B cell (primary cell): ENCODE measurements around the gene CFAP74. TPM values are rescaled to one million over a fixed set of nuclear protein-coding genes. Genes with fewer than 3 reads are reported as not detected.

Experiments
- ATAC-seq: fragments of 200-7000 bp; cut with Tn5 transposase; one replicate; pipeline ENCODE4 v1.10.0; 2021; ENCODE audit warnings: low read depth, mild to moderate bottlenecking, moderate number of reproducible peaks, moderate library complexity
- CTCF ChIA-PET: fragments of 350-600 bp; sonication (Branson Sonifier 250); formaldehyde crosslinking; loops from one replicate; lab custom pipeline; 2021; ENCODE audit warnings: antibody characterized with exemption, inconsistent platforms; lab: Charles Lee
- POLR2A ChIA-PET: fragments of 350-600 bp; sonication (Branson Sonifier 250); formaldehyde crosslinking; loops from one replicate; lab custom pipeline; 2021; ENCODE audit warnings: antibody characterized with exemption; lab: Charles Lee
- DNase-seq: peaks from one replicate; pipeline ENCODE4 v3.0.0; 2013
- H2AFZ ChIP-seq: 2 replicates; pipeline ENCODE4 v1.6.1; 2012; ENCODE audit warnings: mild to moderate bottlenecking, low read depth, low read length; ENCODE audit not compliant: insufficient read depth, poor library complexity, severe bottlenecking
- H3K27ac ChIP-seq, 2 donors: 1 replicate in 1 of 2; 2 replicates in 1 of 2; pipeline ENCODE4 v1.5.1; 2012 to 2013; ENCODE audit warnings: low read length in 2 of 2, mild to moderate bottlenecking in 2 of 2, moderate library complexity in 1 of 2
- H3K27me3 ChIP-seq, 4 experiments: fragments of 200-600 bp in 1 of 4; sonication (generic) in 1 of 4; replicated peaks in 1 of 4; 1 replicate in 2 of 4; 2 replicates in 2 of 4; pipeline versions ENCODE4 v1.6.1 to v1.7.0; 2013 to 2016; ENCODE audit warnings: low read length in 3 of 4, mild to moderate bottlenecking in 2 of 4, mixed read lengths in 1 of 4, moderate library complexity in 1 of 4; ENCODE audit not compliant: insufficient read depth in 4 of 4, control insufficient read depth in 3 of 4; ENCODE audit errors: control extremely low read depth in 1 of 4
- H3K36me3 ChIP-seq, 2 experiments: replicated peaks in 1 of 2; 1 replicate in 1 of 2; 2 replicates in 1 of 2; pipeline versions ENCODE4 v1.6.1 to v1.7.1; 2013; ENCODE audit warnings: low read length in 1 of 2; ENCODE audit not compliant: insufficient read depth in 2 of 2, control insufficient read depth in 1 of 2; ENCODE audit errors: control extremely low read depth in 1 of 2, extremely low read depth in 1 of 2
- H3K4me1 ChIP-seq, 2 donors: fragments of 200-600 bp in 1 of 2; sonication (generic) in 1 of 2; 1 replicate in 1 of 2; 2 replicates in 1 of 2; pipeline versions ENCODE4 v1.5.1 to v1.6.1; 2013 to 2017; ENCODE audit warnings: low read length in 2 of 2; ENCODE audit not compliant: control insufficient read depth in 2 of 2, insufficient read depth in 2 of 2
- H3K4me2 ChIP-seq: replicated peaks from 2 replicates; pipeline ENCODE3; 2012; ENCODE audit warnings: mild to moderate bottlenecking, low read depth, low read length; ENCODE audit not compliant: poor library complexity, severe bottlenecking
- H3K4me3 ChIP-seq, 5 experiments: fragments of 200-600 bp in 1 of 5; sonication (generic) in 1 of 5; 1 replicate in 3 of 5; 2 replicates in 2 of 5; pipeline versions ENCODE4 v1.5.1 to v1.7.0; 2011 to 2016; ENCODE audit warnings: low read length in 4 of 5, mild to moderate bottlenecking in 4 of 5, low read depth in 2 of 5, control low read depth in 1 of 5, moderate library complexity in 1 of 5; ENCODE audit not compliant: insufficient read depth in 1 of 5; ENCODE audit errors: control extremely low read depth in 1 of 5, extremely low read depth in 1 of 5
- H3K79me2 ChIP-seq: fragments of 200-600 bp; sonication (generic); one replicate; pipeline ENCODE4 v1.6.0; 2016; ENCODE audit warnings: low read length; ENCODE audit not compliant: control insufficient read depth, insufficient read depth
- H3K9ac ChIP-seq: fragments of 200-600 bp; sonication (generic); 2 replicates; pipeline ENCODE4 v1.6.1; 2017; ENCODE audit warnings: mild to moderate bottlenecking, low read length, moderate library complexity
- H3K9me3 ChIP-seq, 3 donors: one replicate each; pipeline versions ENCODE4 v1.6.1 to v1.7.1; 2013; ENCODE audit warnings: low read length in 2 of 3; ENCODE audit not compliant: control insufficient read depth in 2 of 3, insufficient read depth in 1 of 3; ENCODE audit errors: control extremely low read depth in 1 of 3
- H4K20me1 ChIP-seq: 2 replicates; pipeline ENCODE4 v1.6.0; 2012; ENCODE audit warnings: mild to moderate bottlenecking, low read length; ENCODE audit not compliant: insufficient read depth, control insufficient read depth, poor library complexity, severe bottlenecking
- H3K27ac Mint-ChIP-seq: one replicate; pipeline ENCODE4 v1.8.0; 2021; ENCODE audit warnings: mixed read lengths
- H3K27me3 Mint-ChIP-seq: one replicate; pipeline ENCODE4 v1.8.0; 2021; ENCODE audit warnings: mixed read lengths
- H3K4me1 Mint-ChIP-seq: one replicate; pipeline ENCODE4 v1.8.0; 2021; ENCODE audit warnings: mixed read lengths
- H3K4me3 Mint-ChIP-seq: one replicate; pipeline ENCODE4 v1.8.0; 2021; ENCODE audit warnings: mixed read lengths
- H3K9me3 Mint-ChIP-seq: one replicate; pipeline ENCODE4 v1.8.0; 2022; ENCODE audit warnings: mixed read lengths; ENCODE audit not compliant: insufficient read depth
- EZH2 ChIP-seq: IDR thresholded peaks from 2 replicates; pipeline ENCODE4 v1.6.1; 2012; ENCODE audit warnings: borderline replicate concordance, low read depth, mild to moderate bottlenecking, moderate library complexity, low read length; ENCODE audit not compliant: insufficient read depth, poor library complexity, severe bottlenecking
- WGBS: methylation state at CpG from one replicate; pipeline ENCODE4 v1.1.5; 2013; ENCODE audit warnings: missing lambda C conversion rate; ENCODE audit not compliant: insufficient coverage; 5-methylcytosine and 5-hydroxymethylcytosine counted together
- intact Hi-C: fragments of 100-400 bp; cut with micrococcal nuclease; formaldehyde crosslinking; loops from one replicate; pipeline ENCODE4 v1.10.0; 2022
- polyA plus RNA-seq: library from polyadenylated mRNA; depleted of rRNA; stranded (reverse); fragments of >200 nt; gene quantifications from 2 replicates; pipeline ENCODE4 v1.2.3, GENCODE V29; 2012
- total RNA-seq, 2 donors: library from RNA; stranded (reverse); fragments of 120-200 nt in 1 of 2; gene quantifications; 1 replicate in 1 of 2; 2 replicates in 1 of 2; pipeline versions ENCODE4 v1.2.3 to v1.2.4, GENCODE V29; 2013 to 2022
- TF ChIP-seq, protein P1 (sequence below): fragments of 200-600 bp; IDR thresholded peaks from one replicate; pipeline ENCODE4 v1.8.0; 2022; ENCODE audit warnings: antibody characterized with exemption, mild to moderate bottlenecking

Gene CFAP74
- total and polyA plus RNA-seq, 2 donors (not counting 1 experiment from before 2014, with no cell fraction given), result not detected

DNA sequence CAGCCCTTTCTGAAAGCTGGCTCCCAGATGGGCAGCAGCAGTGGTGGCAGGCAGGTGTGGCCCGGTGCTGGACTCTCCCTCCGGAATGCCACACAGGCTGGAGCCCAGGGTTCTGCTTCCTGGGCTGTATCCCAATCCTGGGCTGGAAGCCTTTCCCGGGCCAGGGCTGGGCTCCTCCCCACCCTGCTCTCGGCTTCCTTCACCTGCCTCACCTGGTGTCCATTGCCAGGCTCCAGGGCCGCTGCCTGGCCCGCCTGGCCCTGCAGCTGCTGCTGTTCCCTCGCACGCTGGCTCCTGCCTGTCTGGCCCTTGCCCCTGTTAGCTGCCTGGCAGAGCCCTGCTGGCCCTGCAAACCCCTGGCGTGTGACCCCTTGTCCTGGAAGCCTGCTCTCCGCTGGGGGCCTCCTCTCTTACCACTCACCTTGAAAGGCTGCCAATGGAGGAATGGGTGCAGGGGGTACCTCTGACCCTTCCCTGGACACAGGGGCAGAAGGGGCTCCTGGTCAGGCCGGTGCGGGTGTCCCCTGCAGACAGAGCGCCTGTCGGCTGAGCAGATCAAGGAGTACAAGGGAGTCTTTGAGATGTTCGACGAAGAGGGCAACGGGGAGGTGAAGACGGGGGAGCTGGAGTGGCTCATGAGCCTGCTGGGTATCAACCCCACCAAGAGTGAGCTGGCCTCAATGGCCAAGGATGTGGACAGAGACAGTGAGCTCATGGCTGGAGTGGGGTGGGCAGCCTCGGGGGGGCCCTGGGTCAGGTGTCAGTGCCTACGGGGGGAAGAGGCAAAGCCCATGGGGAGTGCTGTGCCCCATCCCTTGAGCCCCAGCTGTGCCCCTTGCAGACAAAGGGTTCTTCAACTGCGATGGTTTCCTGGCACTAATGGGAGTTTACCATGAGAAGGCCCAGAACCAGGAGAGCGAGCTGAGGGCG, 87.4 kb downstream of the CFAP74 start:
- peaks cover 4% of the 10 kb centered on the region for H3K27me3 Mint-ChIP-seq
- no peak overlapping the region for H3K4me3 Mint-ChIP-seq
- no peak overlapping the region for H3K4me2 ChIP-seq
- no peaks in the 10 kb centered on the region for H4K20me1 ChIP-seq
- H3K9ac ChIP-seq, result no peak overlapping the region
- ChIA-PET CTCF (no interaction called here), POLR2A (no interaction called here)
- H3K9me3 Mint-ChIP-seq, result no peaks in the 10 kb centered on the region
- 97% methylated on average over 23 of the region's 23 CpGs for WGBS
- no peak overlapping the region for H2AFZ ChIP-seq
- peaks cover 0 to 7% (median 0%) of the 10 kb centered on the region in 4 experiments for H3K27me3 ChIP-seq
- peaks cover 12 to 22% of the 10 kb centered on the region in 2 donors for H3K4me1 ChIP-seq
- intact Hi-C loops, result loop anchor here (5.0 kb wide), 2 partner anchors 216 to 611 kb away; partner anchors contain the start of gene PANK4
- no peak overlapping the region for H3K27ac ChIP-seq
- peaks cover 0 to 10% (median 0%) of the 10 kb centered on the region in 3 donors for H3K9me3 ChIP-seq
- H3K4me1 Mint-ChIP-seq, result peaks cover 4% of the 10 kb centered on the region
- H3K36me3 ChIP-seq, result no peaks in the 10 kb centered on the region
- no peak overlapping the region for H3K4me3 ChIP-seq
- TF ChIP-seq, protein P1, sequence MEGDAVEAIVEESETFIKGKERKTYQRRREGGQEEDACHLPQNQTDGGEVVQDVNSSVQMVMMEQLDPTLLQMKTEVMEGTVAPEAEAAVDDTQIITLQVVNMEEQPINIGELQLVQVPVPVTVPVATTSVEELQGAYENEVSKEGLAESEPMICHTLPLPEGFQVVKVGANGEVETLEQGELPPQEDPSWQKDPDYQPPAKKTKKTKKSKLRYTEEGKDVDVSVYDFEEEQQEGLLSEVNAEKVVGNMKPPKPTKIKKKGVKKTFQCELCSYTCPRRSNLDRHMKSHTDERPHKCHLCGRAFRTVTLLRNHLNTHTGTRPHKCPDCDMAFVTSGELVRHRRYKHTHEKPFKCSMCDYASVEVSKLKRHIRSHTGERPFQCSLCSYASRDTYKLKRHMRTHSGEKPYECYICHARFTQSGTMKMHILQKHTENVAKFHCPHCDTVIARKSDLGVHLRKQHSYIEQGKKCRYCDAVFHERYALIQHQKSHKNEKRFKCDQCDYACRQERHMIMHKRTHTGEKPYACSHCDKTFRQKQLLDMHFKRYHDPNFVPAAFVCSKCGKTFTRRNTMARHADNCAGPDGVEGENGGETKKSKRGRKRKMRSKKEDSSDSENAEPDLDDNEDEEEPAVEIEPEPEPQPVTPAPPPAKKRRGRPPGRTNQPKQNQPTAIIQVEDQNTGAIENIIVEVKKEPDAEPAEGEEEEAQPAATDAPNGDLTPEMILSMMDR, result no peak
- TF ChIP-seq EZH2, result no peak
- DNase-seq (no peak), ATAC-seq (no peak)
- H3K79me2 ChIP-seq, result no peaks in the 10 kb centered on the region
- no peak overlapping the region for H3K27ac Mint-ChIP-seq
